GM12864 (cell line): ENCODE data around the gene RNF166.

Experiments
- DNase-seq: peaks from one replicate; pipeline ENCODE4 v3.0.0-alpha.2; 2011; ENCODE audit warnings: low read depth
- H3K4me3 ChIP-seq: 2 replicates; pipeline ENCODE4 v1.5.1; 2011; ENCODE audit warnings: mild to moderate bottlenecking, low read depth, low read length, control low read depth
- TF ChIP-seq, protein P1 (sequence below): IDR thresholded peaks from 2 replicates; pipeline ENCODE4 v1.5.1; 2011; ENCODE audit warnings: low read depth, mild to moderate bottlenecking, moderate library complexity, low read length, control low read depth, inconsistent platforms; ENCODE audit errors: missing control alignments

RNF166 gene

GRCh38 chr16:88655053-88655732 is 51.0 kb downstream of the RNF166 start:
- TF ChIP-seq, protein P1, sequence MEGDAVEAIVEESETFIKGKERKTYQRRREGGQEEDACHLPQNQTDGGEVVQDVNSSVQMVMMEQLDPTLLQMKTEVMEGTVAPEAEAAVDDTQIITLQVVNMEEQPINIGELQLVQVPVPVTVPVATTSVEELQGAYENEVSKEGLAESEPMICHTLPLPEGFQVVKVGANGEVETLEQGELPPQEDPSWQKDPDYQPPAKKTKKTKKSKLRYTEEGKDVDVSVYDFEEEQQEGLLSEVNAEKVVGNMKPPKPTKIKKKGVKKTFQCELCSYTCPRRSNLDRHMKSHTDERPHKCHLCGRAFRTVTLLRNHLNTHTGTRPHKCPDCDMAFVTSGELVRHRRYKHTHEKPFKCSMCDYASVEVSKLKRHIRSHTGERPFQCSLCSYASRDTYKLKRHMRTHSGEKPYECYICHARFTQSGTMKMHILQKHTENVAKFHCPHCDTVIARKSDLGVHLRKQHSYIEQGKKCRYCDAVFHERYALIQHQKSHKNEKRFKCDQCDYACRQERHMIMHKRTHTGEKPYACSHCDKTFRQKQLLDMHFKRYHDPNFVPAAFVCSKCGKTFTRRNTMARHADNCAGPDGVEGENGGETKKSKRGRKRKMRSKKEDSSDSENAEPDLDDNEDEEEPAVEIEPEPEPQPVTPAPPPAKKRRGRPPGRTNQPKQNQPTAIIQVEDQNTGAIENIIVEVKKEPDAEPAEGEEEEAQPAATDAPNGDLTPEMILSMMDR = no peak
- H3K4me3 ChIP-seq = no peak overlapping the region
- DNase-seq = no peak

DNA sequence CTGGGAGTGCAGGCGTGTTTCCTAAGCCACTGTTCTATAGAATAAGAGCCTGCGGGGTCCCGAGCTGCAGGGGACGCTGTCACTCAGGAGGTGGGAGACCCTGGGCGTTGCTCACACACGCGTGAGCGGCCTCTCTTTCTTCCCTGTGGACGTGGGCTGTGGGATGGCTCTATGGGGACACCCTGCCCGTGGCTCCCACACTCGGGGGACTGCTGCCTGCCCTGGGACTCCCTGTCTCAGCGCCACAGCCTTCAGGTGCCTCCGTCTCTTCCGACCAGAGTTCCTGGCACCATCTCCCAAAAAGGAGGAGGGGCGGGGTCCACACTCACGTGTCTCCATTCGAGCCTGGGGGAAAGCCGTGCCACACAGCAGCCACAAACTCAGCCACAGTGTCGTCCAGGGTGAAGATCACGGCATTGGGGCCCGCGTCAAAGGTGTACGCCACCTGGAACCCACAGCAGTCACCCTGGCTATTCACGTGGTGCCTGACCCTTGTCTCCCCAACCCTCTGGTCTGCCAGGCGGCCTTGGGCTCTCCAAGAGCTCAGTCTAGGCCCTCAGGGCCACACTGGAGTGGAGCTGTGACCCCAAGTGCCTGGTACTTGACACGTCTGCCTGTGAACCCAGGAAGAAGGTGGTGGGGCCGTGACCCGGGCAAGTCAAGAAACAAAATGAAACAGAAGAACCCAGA is 51.7 kb downstream of the RNF166 start:
- no peak for DNase-seq
- no peak overlapping the region for H3K4me3 ChIP-seq
- TF ChIP-seq, protein P1 = no peak

- no peak overlapping the region for H3K4me3 ChIP-seq
- TF ChIP-seq, protein P1 = no peak
- DNase-seq = no peak
These were observed 52.4 kb downstream of the RNF166 start for GRCh38 chr16:88653596-88654362.

DNA sequence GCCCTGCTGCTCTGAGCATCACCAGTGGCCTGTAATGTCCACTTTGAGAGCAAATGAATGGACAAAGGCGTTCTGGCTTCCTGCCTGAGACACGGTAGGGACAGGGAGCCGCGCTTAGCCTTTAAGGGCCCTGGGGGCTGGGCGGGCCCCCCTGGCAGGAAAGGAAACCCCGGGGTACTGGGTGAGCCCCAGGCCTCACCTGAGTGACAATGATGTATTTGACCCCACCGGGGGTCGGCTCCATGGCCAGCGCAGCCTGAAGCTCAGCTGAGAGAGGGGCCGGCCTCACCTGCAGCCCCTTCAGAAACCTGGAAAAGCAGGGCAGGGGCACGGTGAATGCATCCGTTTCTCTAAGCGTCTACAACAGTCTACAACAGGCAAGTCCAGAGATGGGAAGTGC is 53.1 kb downstream of the RNF166 start:
- TF ChIP-seq, protein P1 = no peak
- DNase-seq = no peak
- no peak overlapping the region for H3K4me3 ChIP-seq

DNA sequence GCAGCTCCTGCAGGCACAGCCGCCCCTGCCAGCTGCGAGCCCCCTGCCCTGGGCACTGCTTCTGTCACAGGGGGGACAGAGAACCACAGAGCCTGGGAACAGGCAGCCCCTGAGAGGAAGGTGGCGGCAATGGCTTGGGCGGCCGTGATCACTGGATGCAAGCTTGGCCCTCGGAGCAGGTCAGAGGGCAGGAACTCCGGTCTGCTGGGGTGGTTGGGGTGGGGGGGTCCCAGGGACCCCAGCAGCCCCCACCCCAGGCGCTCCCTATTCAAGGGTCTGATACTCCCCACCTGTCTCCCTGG is 53.5 kb downstream of the RNF166 start:
- no peak overlapping the region for H3K4me3 ChIP-seq
- TF ChIP-seq, protein P1 = no peak
- no peak for DNase-seq

- H3K4me3 ChIP-seq = peak overlapping the region; percentile 94
- DNase-seq = no peak
- TF ChIP-seq, protein P1 = no peak
These were observed 54.0 kb downstream of the RNF166 start for GRCh38 chr16:88651989-88652761.
